ENCODE measurements around the gene LY6G5C.

GRCh38 chr6:31633447-31633846 lies 47.4 kb downstream of the LY6G5C start:
- TF ChIP-seq CTCF (IDR thresholded peaks at IDR 0.05): no peak
- no peak for TF ChIP-seq POLR2A (IDR thresholded peaks at IDR 0.05)
